GM12892 (cell line): ENCODE measurements around the gene DNASE1L3.

Experiments used
- DNase-seq: peaks from one replicate; pipeline ENCODE4 v3.0.0; 2011; ENCODE audit not compliant: insufficient read length
- FAIRE-seq: peaks from 2 replicates; lab custom pipeline; 2011; peaks lifted over from hg19 to GRCh38; lab: Jason Lieb, UNC
- POLR2A ChIP-seq: IDR thresholded peaks from 2 replicates; pipeline ENCODE4 v1.6.1; 2011; ENCODE audit warnings: low read depth, low read length, control low read depth
- POLR2AphosphoS5 ChIP-seq: IDR thresholded peaks from 2 replicates; pipeline ENCODE4 v1.6.1; 2011; ENCODE audit warnings: low read depth, low read length, control low read depth
- TAF1 ChIP-seq: IDR thresholded peaks from 2 replicates; pipeline ENCODE4 v1.6.1; 2011; ENCODE audit warnings: low read depth, mild to moderate bottlenecking, control low read depth, low read length, borderline replicate concordance

Gene DNASE1L3

GRCh38 chr3:58190882-58191281, 19.9 kb downstream of the DNASE1L3 start:
- TF ChIP-seq POLR2A (no peak), POLR2AphosphoS5 (no peak), TAF1 (no peak)
- no peak for DNase-seq
- FAIRE-seq = no peak

- FAIRE-seq = no peak
- TF ChIP-seq POLR2A (no peak), POLR2AphosphoS5 (no peak), TAF1 (no peak)
- no peak for DNase-seq
These were observed 20.5 kb downstream of the DNASE1L3 start for GRCh38 chr3:58190291-58190690.

- DNase-seq (no peak), FAIRE-seq (no peak)
- TF ChIP-seq POLR2AphosphoS5 = no peak
- no peak for TF ChIP-seq TAF1
- TF ChIP-seq POLR2A = no peak
These were observed 21.1 kb downstream of the DNASE1L3 start for GRCh38 chr3:58189691-58190090.

- TF ChIP-seq POLR2AphosphoS5 (no peak), TAF1 (no peak), POLR2A (no peak)
- DNase-seq (no peak), FAIRE-seq (no peak)
These were observed 21.8 kb downstream of the DNASE1L3 start for GRCh38 chr3:58188921-58189451.

- no peak for TF ChIP-seq TAF1
- TF ChIP-seq POLR2AphosphoS5 = no peak
- no peak for TF ChIP-seq POLR2A
- DNase-seq (no peak), FAIRE-seq (no peak)
These were observed 22.6 kb downstream of the DNASE1L3 start for GRCh38 chr3:58188173-58188564.

GRCh38 chr3:58184982-58185360, 25.8 kb downstream of the DNASE1L3 start:
- FAIRE-seq (no peak), DNase-seq (no peak)

GRCh38 chr3:58184309-58184981, 26.3 kb downstream of the DNASE1L3 start:
- DNase-seq (no peak), FAIRE-seq (no peak)
- TF ChIP-seq TAF1 = no peak
- no peak for TF ChIP-seq POLR2A
- TF ChIP-seq POLR2AphosphoS5 = no peak

More at GRCh38 chr3:58184982-58185360, 25.8 kb downstream of the DNASE1L3 start:
- TF ChIP-seq TAF1 (no peak), POLR2AphosphoS5 (no peak)

GRCh38 chr3:58183891-58184290, 26.9 kb downstream of the DNASE1L3 start:
- TF ChIP-seq POLR2AphosphoS5 (no peak), POLR2A (no peak), TAF1 (no peak)
- FAIRE-seq = no peak
- DNase-seq = no peak

- TF ChIP-seq POLR2A (no peak), POLR2AphosphoS5 (no peak), TAF1 (no peak)
- no peak for FAIRE-seq
- DNase-seq = no peak
These were observed 27.6 kb downstream of the DNASE1L3 start for GRCh38 chr3:58183221-58183620.

GRCh38 chr3:58180940-58181587, 29.7 kb downstream of the DNASE1L3 start:
- no peak for TF ChIP-seq POLR2AphosphoS5
- TF ChIP-seq POLR2A = no peak
- no peak for TF ChIP-seq TAF1
- DNase-seq (no peak), FAIRE-seq (no peak)

GRCh38 chr3:58180099-58180880, 30.5 kb downstream of the DNASE1L3 start:
- TF ChIP-seq TAF1 = no peak
- FAIRE-seq (no peak), DNase-seq (no peak)
